Neural crest cell (in vitro differentiated cells): ENCODE data around the gene ERGIC1. TPM values are rescaled to one million over a fixed set of nuclear protein-coding genes. Genes with fewer than 3 reads are reported as not detected.

Experiments
- DNase-seq: peaks from one replicate; pipeline ENCODE4 v3.0.0; 2021; ENCODE audit warnings: low read depth, mixed read lengths, low spot score
- H3K27ac Mint-ChIP-seq: one replicate; pipeline ENCODE4 v1.8.0; 2021; ENCODE audit warnings: mild to moderate bottlenecking, mixed read lengths; ENCODE audit not compliant: unreplicated experiment
- H3K27me3 Mint-ChIP-seq: 2 replicates; pipeline ENCODE4 v1.8.0; 2021; ENCODE audit warnings: low read depth, mild to moderate bottlenecking, mixed read lengths
- H3K36me3 Mint-ChIP-seq: 2 replicates; pipeline ENCODE4 v1.8.0; 2021; ENCODE audit warnings: low read depth, mild to moderate bottlenecking, mixed read lengths
- H3K4me1 Mint-ChIP-seq: 2 replicates; pipeline ENCODE4 v1.8.0; 2021; ENCODE audit warnings: mixed read lengths
- H3K4me3 Mint-ChIP-seq: one replicate; pipeline ENCODE4 v1.8.0; 2021; ENCODE audit warnings: mild to moderate bottlenecking, mixed read lengths
- H3K9me3 Mint-ChIP-seq: 2 replicates; pipeline ENCODE4 v1.8.0; 2021; ENCODE audit warnings: mixed read lengths
- CTCF ChIP-seq: fragments of 200-600 bp; sonication (generic); conservative IDR thresholded peaks from 2 replicates; pipeline ENCODE4 v1.5.0; 2021; ENCODE audit warnings: antibody characterized with exemption, mild to moderate bottlenecking
- total RNA-seq: library from RNA; stranded (reverse); gene quantifications from 2 replicates; pipeline ENCODE4 v1.2.1, GENCODE V29; 2021

Gene ERGIC1
- total RNA-seq, 1 donor from 2014 or later: 108 TPM

GRCh38 chr5:172911628-172911880 is 77.5 kb downstream of the ERGIC1 start:
- Mint-ChIP-seq H3K4me1 (no peaks in the 10 kb centered on the region), H3K4me3 (no peak overlapping the region), H3K9me3 (no peaks in the 10 kb centered on the region), H3K27ac (no peak overlapping the region), H3K36me3 (peaks cover 6% of the 10 kb centered on the region), H3K27me3 (no peaks in the 10 kb centered on the region)
- no peak for DNase-seq
- no peak for TF ChIP-seq CTCF

- TF ChIP-seq CTCF: no peak
- H3K27me3 Mint-ChIP-seq: no peaks in the 10 kb centered on the region
- DNase-seq: no peak
- H3K4me3 Mint-ChIP-seq: no peak overlapping the region
- peaks cover 6% of the 10 kb centered on the region for H3K36me3 Mint-ChIP-seq
- no peak overlapping the region for H3K27ac Mint-ChIP-seq
- H3K9me3 Mint-ChIP-seq: no peaks in the 10 kb centered on the region
- H3K4me1 Mint-ChIP-seq: no peaks in the 10 kb centered on the region
Measured at GRCh38 chr5:172911976-172912375, 77.9 kb downstream of the ERGIC1 start.

- Mint-ChIP-seq H3K36me3 (peaks cover 10% of the 10 kb centered on the region), H3K27me3 (no peaks in the 10 kb centered on the region), H3K4me3 (no peak overlapping the region)
Measured at GRCh38 chr5:172913117-172913850, 79.2 kb downstream of the ERGIC1 start.

GRCh38 chr5:172915514-172915913 is 81.5 kb downstream of the ERGIC1 start:
- no peak for TF ChIP-seq CTCF
- Mint-ChIP-seq H3K27ac (no peak overlapping the region), H3K36me3 (peaks cover 10% of the 10 kb centered on the region)

More at GRCh38 chr5:172913117-172913850, 79.2 kb downstream of the ERGIC1 start:
- no peaks in the 10 kb centered on the region for H3K9me3 Mint-ChIP-seq
- no peak overlapping the region for H3K27ac Mint-ChIP-seq
- TF ChIP-seq CTCF: no peak
- H3K4me1 Mint-ChIP-seq: no peaks in the 10 kb centered on the region
- no peak for DNase-seq

GRCh38 chr5:172918421-172919371 is 84.6 kb downstream of the ERGIC1 start:
- Mint-ChIP-seq H3K36me3 (peaks cover 16% of the 10 kb centered on the region), H3K27me3 (no peaks in the 10 kb centered on the region)
- TF ChIP-seq CTCF: no peak

More at GRCh38 chr5:172915514-172915913, 81.5 kb downstream of the ERGIC1 start:
- Mint-ChIP-seq H3K4me3 (no peak overlapping the region), H3K4me1 (no peaks in the 10 kb centered on the region), H3K9me3 (no peaks in the 10 kb centered on the region), H3K27me3 (no peaks in the 10 kb centered on the region)
- no peak for DNase-seq

More at GRCh38 chr5:172918421-172919371, 84.6 kb downstream of the ERGIC1 start:
- H3K4me3 Mint-ChIP-seq: no peak overlapping the region
- DNase-seq: no peak
- H3K27ac Mint-ChIP-seq: peak overlapping the region; percentile 67
- H3K9me3 Mint-ChIP-seq: no peaks in the 10 kb centered on the region
- no peaks in the 10 kb centered on the region for H3K4me1 Mint-ChIP-seq
